GM18517 (cell line): ENCODE results near the gene PPP1R14D.

ENCODE experiments used
- ATAC-seq: cut with Tn5 transposase; IDR thresholded peaks from one replicate; pipeline ENCODE4 v1.9.1; 2021; ENCODE audit warnings: mild to moderate bottlenecking, moderate library complexity; ENCODE audit not compliant: unreplicated experiment

PPP1R14D gene

GRCh38 chr15:40853241-40853890 lies 24.9 kb upstream of the PPP1R14D start:
- no peak for ATAC-seq

- no peak for ATAC-seq
These were observed 24.0 kb upstream of the PPP1R14D start for GRCh38 chr15:40852529-40852928.

DNA sequence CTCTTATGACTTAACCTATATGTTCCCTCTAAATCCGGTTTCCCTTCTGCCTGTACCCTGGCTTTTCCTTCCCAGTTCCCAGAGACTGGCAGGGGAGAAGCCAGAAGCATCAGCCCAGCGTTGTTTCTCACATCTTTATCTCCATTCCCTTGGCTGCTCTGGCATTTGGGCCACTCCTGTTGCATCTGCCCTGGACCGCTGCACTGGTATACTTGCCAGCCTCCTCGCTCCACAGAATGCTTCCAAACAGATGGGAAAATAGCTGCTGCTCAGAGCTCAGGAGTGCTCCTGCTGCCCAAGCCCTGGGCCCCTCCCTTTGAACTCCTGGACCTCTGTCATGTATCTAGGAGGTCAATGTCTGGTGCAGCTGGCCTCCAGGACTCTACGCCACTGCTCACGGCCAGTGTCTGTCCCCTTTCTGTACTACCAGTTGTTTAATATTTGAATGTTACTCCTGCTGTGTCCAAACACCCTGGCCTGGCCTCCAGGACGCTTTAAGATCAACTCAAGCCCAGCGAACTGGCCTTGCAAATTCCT lies 22.1 kb upstream of the PPP1R14D start:
- no peak for ATAC-seq

DNA sequence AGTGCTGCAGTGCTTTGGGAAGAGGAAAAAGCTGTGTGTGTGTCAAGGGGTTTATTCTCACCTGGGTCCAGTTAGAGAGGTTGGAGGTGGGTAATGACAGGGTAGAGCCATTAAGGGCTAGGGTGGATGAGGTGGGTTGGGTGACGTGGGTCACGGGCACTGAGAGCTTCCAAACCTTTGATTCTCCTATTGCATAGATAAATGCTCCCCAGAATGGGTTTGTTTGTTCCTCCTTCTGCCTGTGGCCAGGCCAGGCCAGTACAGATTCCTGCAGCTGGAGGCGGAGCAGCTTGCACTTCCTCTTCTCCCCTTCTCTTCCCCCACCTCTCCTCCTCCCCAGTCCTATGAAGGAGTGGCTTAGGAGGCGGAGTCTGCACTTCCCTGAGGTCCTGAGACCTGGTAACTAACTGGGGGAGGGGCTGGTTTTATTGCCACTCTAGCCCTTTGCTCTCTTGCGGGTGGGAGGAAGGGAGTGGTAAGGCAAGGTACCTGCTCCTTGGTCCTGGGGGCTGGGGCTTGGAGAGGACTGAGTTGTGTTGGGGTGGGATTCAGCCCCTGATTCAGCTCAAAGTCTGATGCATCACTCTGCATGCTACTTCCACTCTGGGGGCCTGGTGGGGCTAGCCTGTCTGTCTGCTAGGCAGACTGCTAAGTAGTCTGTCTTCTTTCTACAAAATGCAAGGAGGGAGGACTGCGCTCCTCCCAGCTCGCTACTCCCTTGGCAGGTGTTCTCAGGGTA lies 18.9 kb upstream of the PPP1R14D start:
- ATAC-seq = no peak

DNA sequence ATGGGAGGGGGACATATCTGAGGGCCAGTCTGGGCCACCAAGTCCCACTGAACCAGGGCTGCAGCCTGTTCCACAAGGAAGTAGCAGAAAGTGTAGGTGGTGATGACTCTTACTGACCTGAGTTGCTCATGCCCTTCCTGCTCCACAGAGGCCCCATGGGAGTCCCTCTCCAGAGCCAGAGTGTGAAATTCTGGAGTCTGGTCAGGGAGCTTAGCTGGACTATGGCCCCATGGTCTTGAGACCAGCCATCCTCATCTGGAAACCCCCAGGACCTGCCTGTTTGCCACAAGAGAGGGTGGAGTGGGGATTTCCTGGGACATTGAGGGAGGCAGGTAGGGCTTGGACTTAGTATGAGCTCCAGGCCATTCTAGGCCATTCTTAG lies 18.3 kb upstream of the PPP1R14D start:
- ATAC-seq = no peak

GRCh38 chr15:40845511-40846284 lies 17.2 kb upstream of the PPP1R14D start:
- no peak for ATAC-seq

GRCh38 chr15:40845036-40845435 lies 16.5 kb upstream of the PPP1R14D start:
- no peak for ATAC-seq

GRCh38 chr15:40844696-40845030 lies 16.2 kb upstream of the PPP1R14D start:
- no peak for ATAC-seq

- ATAC-seq = no peak
These were observed 15.6 kb upstream of the PPP1R14D start, which contains the start of gene SPINT1 for GRCh38 chr15:40843885-40844695. SPINT1 (plus strand) TSS chr15:40844048; CDS start chr15:40844555, 507 bp downstream.

GRCh38 chr15:40843261-40843884 lies 14.9 kb upstream of the PPP1R14D start:
- ATAC-seq = no peak

DNA sequence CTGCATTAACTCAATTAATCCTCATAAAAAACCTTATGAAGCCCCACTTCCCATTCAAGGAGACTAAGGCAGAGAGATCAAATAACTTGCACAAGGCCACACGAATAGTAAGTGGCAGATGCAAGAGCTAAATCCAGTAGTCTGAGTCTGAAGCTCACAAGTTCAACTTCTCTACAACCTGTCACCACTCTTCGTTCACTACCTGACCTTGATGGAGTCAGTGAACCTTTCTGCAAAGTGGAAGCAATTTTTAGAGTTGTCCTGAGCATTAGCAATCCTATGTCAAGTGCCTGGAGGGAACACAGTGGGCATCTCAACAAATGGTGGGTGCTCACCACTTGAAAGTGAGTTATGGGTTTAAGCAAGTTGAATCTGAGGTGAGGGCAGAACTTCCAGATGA lies 13.2 kb upstream of the PPP1R14D start:
- ATAC-seq = no peak

DNA sequence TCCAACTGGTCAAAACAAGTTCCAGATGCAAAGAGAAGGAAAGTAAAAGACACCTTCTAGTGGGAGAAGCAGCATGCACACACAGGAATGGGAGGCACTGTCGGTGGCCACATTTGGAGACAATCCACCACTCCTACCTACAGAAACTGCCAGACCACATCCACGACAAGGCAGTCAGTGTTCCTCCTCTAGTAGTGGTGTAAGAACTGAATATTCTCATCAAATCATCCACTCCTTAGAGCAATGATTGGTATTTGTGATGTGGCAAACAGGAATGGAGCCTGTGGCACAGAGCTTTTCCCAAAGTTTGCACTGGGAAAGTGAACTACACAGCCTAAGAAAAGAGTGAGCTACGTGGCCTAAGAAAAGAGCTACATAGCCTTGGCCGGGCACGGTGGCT lies 10.2 kb upstream of the PPP1R14D start:
- no peak for ATAC-seq

DNA sequence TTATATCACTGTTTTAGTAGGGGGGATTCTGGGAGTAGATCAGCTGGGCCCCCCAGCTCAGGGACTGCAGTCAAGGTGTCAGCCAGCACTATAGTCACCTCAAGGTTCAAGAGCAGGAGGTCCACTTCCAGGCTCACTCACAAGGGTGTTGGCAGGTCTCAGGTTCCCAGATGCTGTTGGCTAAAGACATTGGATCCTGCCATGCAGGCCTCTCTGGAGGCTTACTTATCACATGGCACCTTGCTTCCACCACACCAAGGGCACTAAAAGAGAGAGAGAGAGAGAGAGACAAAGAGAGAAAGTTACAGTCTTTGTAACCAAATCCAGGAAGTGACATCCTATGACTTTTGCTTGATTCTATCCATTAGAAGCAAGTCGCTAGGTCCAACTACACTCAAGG lies 7.5 kb upstream of the PPP1R14D start:
- ATAC-seq = no peak

DNA sequence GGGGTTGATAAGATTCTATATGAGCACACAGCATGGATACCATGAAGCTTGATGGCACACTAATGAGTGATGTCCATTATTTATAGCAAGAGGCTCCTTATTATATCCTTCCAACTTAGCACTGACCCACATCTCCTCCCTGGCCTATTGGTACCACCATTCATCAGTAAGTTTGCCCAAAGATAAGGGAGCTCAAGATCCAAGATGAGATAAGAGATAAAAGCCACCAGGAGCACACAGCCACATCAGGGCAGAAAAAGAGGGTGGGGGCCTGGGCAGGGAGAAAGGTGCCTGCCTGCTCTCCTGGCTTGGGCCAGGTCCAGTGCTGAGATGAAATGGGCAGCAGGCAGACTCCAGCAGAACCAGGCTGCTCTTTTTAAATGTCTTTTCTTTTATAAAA lies 4.4 kb upstream of the PPP1R14D start:
- ATAC-seq = no peak

DNA sequence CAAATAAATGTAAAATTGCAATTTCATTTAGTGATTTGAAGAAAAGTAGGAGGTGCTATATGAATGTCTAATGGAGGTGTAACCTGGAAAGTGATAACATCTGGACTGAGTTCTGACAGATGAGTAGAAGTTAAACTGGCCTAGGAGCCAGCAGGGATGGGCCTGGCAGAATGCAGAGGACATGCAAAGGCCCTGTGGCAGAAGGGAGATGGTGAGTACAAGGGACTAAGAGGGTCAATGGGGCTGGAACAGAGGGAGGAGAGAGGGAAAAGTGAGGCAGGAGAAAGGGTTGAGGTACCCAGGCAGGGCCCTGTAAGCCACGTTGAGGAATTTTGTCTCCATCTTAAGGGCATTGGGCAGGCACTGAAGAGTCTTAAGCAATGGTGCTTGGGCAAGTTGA lies 3.4 kb upstream of the PPP1R14D start:
- ATAC-seq = no peak

- ATAC-seq = no peak
These were observed 2.4 kb upstream of the PPP1R14D start for GRCh38 chr15:40830884-40831283.

GRCh38 chr15:40829115-40829514 lies 607 bp upstream of the PPP1R14D start:
- no peak for ATAC-seq

GRCh38 chr15:40826423-40827075 lies 2.0 kb downstream of the PPP1R14D start:
- ATAC-seq = no peak

GRCh38 chr15:40825661-40826422 lies 2.7 kb downstream of the PPP1R14D start:
- no peak for ATAC-seq
